ENCODE data around the gene ATAD3C. TPM values are rescaled to one million over a fixed set of nuclear protein-coding genes. Genes with fewer than 3 reads are reported as not detected.
"Not testable (repeated sequence)": the region's sequence is repeated elsewhere in the genome, so short reads cannot be mapped to it uniquely, and the experiment has no call there.

Gene ATAD3C
- total and polyA plus RNA-seq, 7 experiments from 2014 or later, result 0.61 to 2.0 (median 1.3) TPM

DNA sequence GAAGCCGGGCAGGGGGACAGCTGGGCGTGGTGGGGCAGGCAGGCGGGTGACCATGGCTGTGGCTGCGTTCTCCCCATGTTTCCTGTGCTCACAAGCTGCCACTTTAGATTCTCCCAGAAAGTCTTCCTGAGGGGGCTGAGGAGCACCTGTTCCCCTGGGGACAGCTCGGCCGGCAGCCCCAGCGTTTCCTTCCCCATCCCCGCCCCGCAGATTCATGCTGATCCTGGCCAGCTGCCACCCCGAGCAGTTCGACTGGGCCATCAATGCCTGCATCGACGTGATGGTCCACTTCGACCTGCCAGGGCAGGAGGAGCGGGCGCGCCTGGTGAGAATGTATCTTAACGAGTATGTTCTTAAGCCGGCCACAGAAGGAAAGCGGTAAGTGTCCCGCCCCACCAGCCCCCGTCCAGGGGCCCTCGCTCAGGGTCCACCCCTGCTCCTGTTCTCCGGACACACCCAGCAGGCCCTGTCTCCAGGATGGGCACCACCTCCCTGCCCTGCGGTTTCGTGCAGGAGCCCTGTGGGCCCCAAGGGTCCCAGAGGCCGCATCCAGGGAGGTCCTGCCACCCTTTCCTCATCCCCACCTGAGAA lies 11.1 kb downstream of the ATAD3C start:
- Mint-ChIP-seq H3K4me3 (no peak overlapping the region), H3K27me3 (peaks cover 0 to 5% (median 0%) of the 10 kb centered on the region in 5 donors), H3K9me3 (no peaks in the 10 kb centered on the region), H3K36me3 (no peaks in the 10 kb centered on the region), H3K27ac (no peak overlapping the region), H3K4me1 (peaks cover 0 to 2% (median 0%) of the 10 kb centered on the region in 7 donors)
- POLR2A ChIA-PET, result no interaction called here
- no peaks in the 10 kb centered on the region for H3K27me3 ChIP-seq (ENCODE audit: control insufficient read depth in 2 of 2, insufficient read depth in 2 of 2, low read length in 2 of 2)
- H3K9me3 ChIP-seq (ENCODE audit: control insufficient read depth in 2 of 3, low read length in 3 of 3), result no peaks in the 10 kb centered on the region
- DNase-seq (no peak), ATAC-seq (no peak)
- H3K36me3 ChIP-seq (ENCODE audit: control insufficient read depth in 2 of 3, insufficient read depth in 3 of 3, low read length in 3 of 3), result no peaks in the 10 kb centered on the region
- H3K4me1 ChIP-seq (ENCODE audit: control insufficient read depth in 2 of 2, insufficient read depth in 2 of 2, low read length in 2 of 2), result no peaks in the 10 kb centered on the region
- intact Hi-C loops (cut with micrococcal nuclease), result no loop called here
- H3K4me3 ChIP-seq (ENCODE audit: low read length), result no peak overlapping the region
- CTCF ChIA-PET, result no interaction called here
- H3K27ac ChIP-seq (ENCODE audit: low read depth, low read length), result no peak overlapping the region

DNA sequence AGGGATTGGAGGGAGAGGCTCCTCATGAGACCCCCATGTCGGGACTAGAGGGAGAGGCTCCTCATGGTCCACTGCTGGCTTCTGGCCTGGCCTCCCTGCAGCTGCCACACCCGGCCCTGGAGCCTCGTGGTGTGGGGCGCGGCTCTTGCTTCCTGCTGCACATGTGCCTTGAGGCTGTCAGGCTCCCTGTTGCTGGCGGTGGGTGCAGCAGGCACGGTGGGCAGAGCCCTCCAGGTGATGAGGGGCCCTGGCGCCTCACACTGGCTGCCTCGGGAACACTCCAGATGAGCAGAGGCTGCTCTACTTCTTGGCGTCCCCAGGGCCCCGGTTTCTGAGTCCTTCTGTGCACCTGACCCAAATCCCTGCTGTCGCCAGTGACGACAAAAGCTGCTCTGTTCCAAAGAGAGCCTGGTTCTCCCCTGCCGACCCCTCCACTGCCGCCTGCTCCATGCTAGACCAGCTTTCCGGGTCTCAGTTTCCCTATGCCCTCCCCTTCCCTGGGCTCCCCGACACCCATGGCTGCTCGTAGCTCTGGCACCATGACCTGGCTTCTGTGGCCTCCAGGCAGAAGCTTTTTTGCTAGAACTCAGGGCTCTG lies 12.3 kb downstream of the ATAD3C start:
- DNase-seq (no peak), ATAC-seq (no peak)
- CTCF ChIA-PET, result no interaction called here
- H3K36me3 Mint-ChIP-seq, result no peaks in the 10 kb centered on the region
- Histone ChIP-seq H3K27me3 (ENCODE audit: control insufficient read depth in 2 of 2, insufficient read depth in 2 of 2, low read length in 2 of 2) (no peaks in the 10 kb centered on the region), H3K36me3 (ENCODE audit: control insufficient read depth in 2 of 3, insufficient read depth in 3 of 3, low read length in 3 of 3) (no peaks in the 10 kb centered on the region), H3K4me1 (ENCODE audit: control insufficient read depth in 2 of 2, insufficient read depth in 2 of 2, low read length in 2 of 2) (no peaks in the 10 kb centered on the region), H3K9me3 (ENCODE audit: control insufficient read depth in 2 of 3, low read length in 3 of 3) (no peaks in the 10 kb centered on the region), H3K4me3 (ENCODE audit: low read length) (no peak overlapping the region), H3K27ac (ENCODE audit: low read depth, low read length) (peak overlapping the region; percentile 28)
- POLR2A ChIA-PET, result interaction anchor here (0.6 kb wide), 1 partner anchor 15 kb away, joined by 3 read pairs; no protein-coding TSS in a partner anchor
- H3K27ac Mint-ChIP-seq, result peak overlapping the region in 4 of 9 donors; percentile 51 to 86 (median 75)
- intact Hi-C loops (cut with micrococcal nuclease), result no loop called here
- no peaks in the 10 kb centered on the region for H3K9me3 Mint-ChIP-seq
- H3K4me1 Mint-ChIP-seq, result peaks cover 0 to 2% (median 0%) of the 10 kb centered on the region in 7 donors
- H3K4me3 Mint-ChIP-seq, result peak overlapping the region in 1 of 10 donors; percentile 76
- peaks cover 0 to 5% (median 0%) of the 10 kb centered on the region in 5 donors for H3K27me3 Mint-ChIP-seq

DNA sequence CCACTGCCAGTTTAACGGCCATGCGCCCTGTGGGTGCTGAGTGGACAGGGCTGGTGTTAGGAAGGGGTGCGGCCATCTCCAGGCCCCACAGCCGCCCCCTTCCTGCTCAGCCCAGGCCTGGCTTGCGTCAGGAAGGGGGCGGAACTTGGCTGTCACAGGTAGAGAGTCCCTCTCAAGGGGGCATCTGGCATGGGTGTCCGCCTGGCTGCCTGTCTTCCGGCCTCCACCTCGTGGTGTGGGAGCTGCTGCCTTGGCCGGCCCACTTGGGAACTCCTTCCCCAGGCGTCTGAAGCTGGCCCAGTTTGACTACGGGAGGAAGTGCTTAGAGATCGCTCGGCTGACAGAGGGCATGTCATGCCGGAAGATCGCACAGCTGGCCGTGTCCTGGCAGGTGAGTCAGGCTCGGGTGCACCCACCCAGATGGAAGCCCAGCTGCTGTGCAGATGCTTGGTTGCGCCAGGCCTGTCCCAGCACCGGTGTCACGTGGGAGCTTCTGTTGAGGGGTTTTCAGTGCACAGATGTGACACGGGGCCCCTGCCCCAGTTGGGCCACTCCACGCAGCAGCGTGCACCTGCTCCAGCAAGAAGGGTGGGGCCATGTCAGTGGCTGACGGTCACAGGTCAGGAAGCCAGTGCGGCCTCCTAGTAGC lies 13.0 kb downstream of the ATAD3C start:
- Mint-ChIP-seq H3K9me3 (no peaks in the 10 kb centered on the region), H3K4me1 (peaks cover 0 to 2% (median 0%) of the 10 kb centered on the region in 7 donors), H3K27ac (peak overlapping the region in 6 of 9 donors; percentile 48 to 86 (median 60)), H3K4me3 (peak overlapping the region in 7 of 10 donors; percentile 51 to 80 (median 67)), H3K27me3 (peaks cover 0 to 5% (median 0%) of the 10 kb centered on the region in 5 donors), H3K36me3 (no peaks in the 10 kb centered on the region)
- intact Hi-C loops (cut with micrococcal nuclease), result no loop called here
- Histone ChIP-seq H3K27ac (ENCODE audit: low read depth, low read length) (peak overlapping the region; percentile 28), H3K27me3 (ENCODE audit: control insufficient read depth in 2 of 2, insufficient read depth in 2 of 2, low read length in 2 of 2) (no peaks in the 10 kb centered on the region), H3K9me3 (ENCODE audit: control insufficient read depth in 2 of 3, low read length in 3 of 3) (no peaks in the 10 kb centered on the region), H3K4me3 (ENCODE audit: low read length) (no peak overlapping the region), H3K36me3 (ENCODE audit: control insufficient read depth in 2 of 3, insufficient read depth in 3 of 3, low read length in 3 of 3) (no peaks in the 10 kb centered on the region), H3K4me1 (ENCODE audit: control insufficient read depth in 2 of 2, insufficient read depth in 2 of 2, low read length in 2 of 2) (no peaks in the 10 kb centered on the region)
- DNase-seq, result peak in 1 of 9 donors; percentile 24
- ChIA-PET CTCF (no interaction called here), POLR2A (interaction anchor here (0.6 kb wide), 1 partner anchor 14 kb away, joined by 3 read pairs; no protein-coding TSS in a partner anchor)
- ATAC-seq, result peak; percentile 74

DNA sequence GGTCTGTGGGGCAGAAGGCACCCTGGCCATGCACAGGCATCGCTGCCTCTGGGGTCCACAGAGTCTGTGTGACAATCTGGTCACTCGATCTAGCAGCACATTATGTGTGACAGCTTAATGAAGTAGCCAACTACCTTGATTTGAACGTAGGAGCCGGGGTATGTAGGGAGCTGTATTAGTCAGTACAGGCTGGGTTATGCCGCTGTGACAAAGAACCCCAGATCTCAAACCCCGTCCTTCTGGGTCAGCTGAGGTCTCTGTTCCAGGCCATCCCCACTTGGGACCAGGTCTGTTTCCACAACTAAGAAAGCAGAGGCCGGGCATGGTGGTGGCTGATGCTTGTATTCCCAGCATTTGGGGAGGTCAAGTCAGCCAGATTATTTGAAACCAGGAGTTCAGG lies 13.8 kb downstream of the ATAD3C start:
- POLR2A ChIA-PET, result no interaction called here
- no peak overlapping the region for H3K27ac ChIP-seq (ENCODE audit: low read depth, low read length)

DNA sequence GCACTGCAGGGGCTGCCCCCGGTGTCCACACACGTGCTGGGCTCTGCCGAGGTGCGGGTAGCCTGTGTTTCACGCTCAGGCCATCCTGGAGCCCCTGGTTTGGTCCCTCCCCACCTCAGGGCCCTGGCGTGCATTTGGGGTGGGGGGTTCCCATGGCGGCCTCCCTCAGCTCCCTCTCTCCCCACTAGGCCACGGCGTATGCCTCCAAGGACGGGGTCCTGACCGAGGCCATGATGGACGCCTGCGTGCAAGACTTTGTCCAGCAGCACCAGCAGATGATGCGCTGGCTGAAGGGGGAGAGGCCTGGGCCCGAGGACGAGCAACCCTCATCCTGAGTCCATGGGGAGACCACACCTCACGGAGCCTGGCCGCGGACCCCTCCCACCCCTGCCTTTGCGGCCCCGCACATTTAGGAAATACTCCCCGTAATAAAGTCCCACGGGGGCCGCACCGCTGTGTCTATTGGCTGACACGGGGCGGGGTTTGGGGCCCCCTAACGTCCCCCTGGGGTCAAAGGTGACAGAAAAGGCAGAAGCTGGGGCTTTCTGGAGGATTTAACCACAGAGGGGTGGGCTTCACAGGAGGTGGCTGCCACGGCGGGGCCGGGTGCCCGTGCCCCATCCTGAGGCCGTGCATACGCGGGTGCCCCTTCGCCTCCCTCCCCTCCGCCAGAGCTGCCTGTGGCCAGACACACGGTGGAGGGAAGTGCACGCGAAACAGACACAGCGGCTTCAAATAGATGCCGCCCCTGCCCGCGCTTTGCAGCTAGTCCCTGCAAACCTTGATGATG lies 18.9 kb downstream of the ATAD3C start:
- POLR2A ChIA-PET, result not testable (repeated sequence)

More for the DNA sequence above, 13.8 kb downstream of the ATAD3C start:
- Histone ChIP-seq H3K4me1 (ENCODE audit: control insufficient read depth in 2 of 2, insufficient read depth in 2 of 2, low read length in 2 of 2) (no peaks in the 10 kb centered on the region), H3K4me3 (ENCODE audit: low read length) (no peak overlapping the region), H3K9me3 (ENCODE audit: control insufficient read depth in 2 of 3, low read length in 3 of 3) (no peaks in the 10 kb centered on the region), H3K27me3 (ENCODE audit: control insufficient read depth in 2 of 2, insufficient read depth in 2 of 2, low read length in 2 of 2) (no peaks in the 10 kb centered on the region), H3K36me3 (ENCODE audit: control insufficient read depth in 2 of 3, insufficient read depth in 3 of 3, low read length in 3 of 3) (no peaks in the 10 kb centered on the region)
- intact Hi-C loops (cut with micrococcal nuclease), result no loop called here
- CTCF ChIA-PET, result no interaction called here
- ATAC-seq (no peak), DNase-seq (no peak)
- no peaks in the 10 kb centered on the region for H3K36me3 Mint-ChIP-seq
- no peak overlapping the region for H3K4me3 Mint-ChIP-seq
- H3K27me3 Mint-ChIP-seq, result peaks cover 0 to 5% (median 0%) of the 10 kb centered on the region in 5 donors
- H3K4me1 Mint-ChIP-seq, result peaks cover 0 to 2% (median 0%) of the 10 kb centered on the region in 7 donors
- no peaks in the 10 kb centered on the region for H3K9me3 Mint-ChIP-seq
- H3K27ac Mint-ChIP-seq, result peak overlapping the region in 1 of 9 donors; percentile 46

DNA sequence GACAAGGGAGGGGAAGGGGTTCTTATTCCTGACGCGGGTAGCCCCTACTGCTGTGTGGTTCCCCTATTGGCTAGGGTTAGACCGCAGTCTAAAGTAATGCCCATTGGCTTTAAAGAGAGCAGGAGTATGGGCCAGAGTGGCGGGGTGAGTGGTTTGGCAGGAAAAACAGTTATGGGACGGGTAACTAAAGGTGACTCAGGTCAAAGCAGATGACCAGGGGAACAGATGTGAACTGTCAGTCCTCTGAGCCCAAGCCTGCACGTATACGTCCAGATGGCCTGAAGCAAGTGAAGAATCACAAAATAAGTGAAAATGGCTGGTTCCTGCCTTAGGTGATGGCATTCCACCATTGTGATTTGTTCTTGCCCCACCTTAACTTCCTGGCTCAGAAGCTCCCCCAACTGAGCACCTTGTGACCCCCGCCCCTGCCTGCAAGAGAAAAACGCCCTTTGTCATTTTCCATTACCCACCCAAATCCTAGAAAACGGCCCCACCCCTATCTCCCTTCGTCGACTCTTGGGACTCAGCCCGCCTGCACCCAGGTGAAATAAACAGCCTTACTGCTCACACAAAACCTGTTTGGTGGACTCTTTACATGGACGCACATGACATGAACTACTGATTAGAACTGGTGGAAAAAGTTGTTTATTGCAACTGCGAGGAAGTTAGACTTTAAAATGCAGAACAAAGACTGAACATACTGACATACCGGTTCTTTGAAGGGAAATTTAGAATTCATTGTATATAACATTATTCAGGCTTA lies 21.3 kb downstream of the ATAD3C start:
- Histone ChIP-seq H3K27me3 (ENCODE audit: control insufficient read depth in 2 of 2, insufficient read depth in 2 of 2, low read length in 2 of 2) (no peaks in the 10 kb centered on the region), H3K9me3 (ENCODE audit: control insufficient read depth in 2 of 3, low read length in 3 of 3) (no peaks in the 10 kb centered on the region), H3K4me3 (ENCODE audit: low read length) (peak overlapping the region; percentile 68), H3K36me3 (ENCODE audit: control insufficient read depth in 2 of 3, insufficient read depth in 3 of 3, low read length in 3 of 3) (peaks cover 0 to 3% (median 0%) of the 10 kb centered on the region in 3 experiments), H3K4me1 (ENCODE audit: control insufficient read depth in 2 of 2, insufficient read depth in 2 of 2, low read length in 2 of 2) (peaks cover 9 to 14% of the 10 kb centered on the region in 2 donors), H3K27ac (ENCODE audit: low read depth, low read length) (peak overlapping the region; percentile 90)
- no peaks in the 10 kb centered on the region for H3K36me3 Mint-ChIP-seq
- ATAC-seq (peak; percentile 22), DNase-seq (peak in 4 of 9 donors; percentile 26 to 57 (median 44))
- ChIA-PET CTCF (no interaction called here), POLR2A (interaction anchor here (0.6 kb wide), 1 partner anchor 102 kb away, joined by 4 read pairs; no protein-coding TSS in a partner anchor)
- peaks cover 6 to 39% (median 25%) of the 10 kb centered on the region in 7 donors for H3K4me1 Mint-ChIP-seq
- peak overlapping the region; percentile 76 to 98 (median 92) for H3K27ac Mint-ChIP-seq
- peaks cover 0 to 2% (median 0%) of the 10 kb centered on the region in 11 donors for H3K9me3 Mint-ChIP-seq
- peak overlapping the region; percentile 78 to 97 (median 89) for H3K4me3 Mint-ChIP-seq
- no peaks in the 10 kb centered on the region for H3K27me3 Mint-ChIP-seq
- intact Hi-C loops (cut with micrococcal nuclease), result loop anchor here (1.0 to 2.0 kb wide), 8 partner anchors 40 to 188 kb away; partner anchors contain the start of genes ATAD3A (in 1 of the 2), AURKAIP1 (in 1 of the 2), CCNL2 (in 1 of the 2) and CDK11B (in 1 of the 2)

More for the DNA sequence above, 18.9 kb downstream of the ATAD3C start:
- CTCF ChIA-PET; H3K27ac ChIP-seq (ENCODE audit: low read depth, low read length); H3K36me3 Mint-ChIP-seq; H3K9me3 ChIP-seq (ENCODE audit: control insufficient read depth in 2 of 3, low read length in 3 of 3); H3K27ac Mint-ChIP-seq; H3K27me3 ChIP-seq (ENCODE audit: control insufficient read depth in 2 of 2, insufficient read depth in 2 of 2, low read length in 2 of 2); H3K9me3 Mint-ChIP-seq; H3K36me3 ChIP-seq (ENCODE audit: control insufficient read depth in 2 of 3, insufficient read depth in 3 of 3, low read length in 3 of 3); DNase-seq; ATAC-seq; H3K4me3 Mint-ChIP-seq; intact Hi-C loops (cut with micrococcal nuclease); H3K4me3 ChIP-seq (ENCODE audit: low read length); H3K27me3 Mint-ChIP-seq: not testable (repeated sequence)
- H3K4me1 ChIP-seq (ENCODE audit: control insufficient read depth in 2 of 2, insufficient read depth in 2 of 2, low read length in 2 of 2), result peaks cover 6 to 14% of the 10 kb centered on the region in 2 donors
- H3K4me1 Mint-ChIP-seq, result peaks cover 6 to 27% (median 15%) of the 10 kb centered on the region in 7 donors
